Left ventricle myocardium inferior (tissue), 1 donor: Measurements from ENCODE around the gene ANO10. TPM values are rescaled to one million over a fixed set of nuclear protein-coding genes. Genes with fewer than 3 reads are reported as not detected.

Experiments
- DNase-seq: peaks from one replicate; pipeline ENCODE4 v3.0.0-alpha.2; 2020
- H3K27ac ChIP-seq: fragments of 200-600 bp; replicated peaks from 2 replicates; pipeline ENCODE4 v1.8.0; 2021
- H3K27me3 ChIP-seq: fragments of 200-600 bp; 2 replicates; pipeline ENCODE4 v1.8.0; 2021; ENCODE audit warnings: low read depth
- H3K36me3 ChIP-seq: fragments of 200-600 bp; 2 replicates; pipeline ENCODE4 v1.8.0; 2021
- H3K4me1 ChIP-seq: fragments of 200-600 bp; 2 replicates; pipeline ENCODE4 v1.8.0; 2021
- H3K4me3 ChIP-seq: fragments of 200-600 bp; 2 replicates; pipeline ENCODE4 v1.8.0; 2021; ENCODE audit warnings: mild to moderate bottlenecking, moderate library complexity
- H3K9me3 ChIP-seq: fragments of 200-600 bp; replicated peaks from 2 replicates; pipeline ENCODE4 v1.8.0; 2021
- intact Hi-C: fragments of 100-400 bp; cut with micrococcal nuclease; formaldehyde crosslinking; loops from one replicate; pipeline ENCODE4 v1.11.0; 2022
- total RNA-seq: library from RNA; stranded (reverse); fragmentation: NEBNext Ultra II Directional; extraction: Animal tissue kit (Norgen Biotek cat#: 25700); gene quantifications from one replicate; pipeline ENCODE4 v1.2.1, GENCODE V29; 2021
- TF ChIP-seq, protein P1 (sequence below): fragments of 200-600 bp; IDR thresholded peaks from 2 replicates; pipeline ENCODE4 v1.8.0; 2021; ENCODE audit warnings: antibody characterized with exemption, mild to moderate bottlenecking, borderline replicate concordance
- donor health status: DM: no; HTN: yes; CAD: no; lungs with severe emphysema.

The ANO10 gene
- total RNA-seq, 1 donor from 2014 or later, result 12.6 TPM

DNA sequence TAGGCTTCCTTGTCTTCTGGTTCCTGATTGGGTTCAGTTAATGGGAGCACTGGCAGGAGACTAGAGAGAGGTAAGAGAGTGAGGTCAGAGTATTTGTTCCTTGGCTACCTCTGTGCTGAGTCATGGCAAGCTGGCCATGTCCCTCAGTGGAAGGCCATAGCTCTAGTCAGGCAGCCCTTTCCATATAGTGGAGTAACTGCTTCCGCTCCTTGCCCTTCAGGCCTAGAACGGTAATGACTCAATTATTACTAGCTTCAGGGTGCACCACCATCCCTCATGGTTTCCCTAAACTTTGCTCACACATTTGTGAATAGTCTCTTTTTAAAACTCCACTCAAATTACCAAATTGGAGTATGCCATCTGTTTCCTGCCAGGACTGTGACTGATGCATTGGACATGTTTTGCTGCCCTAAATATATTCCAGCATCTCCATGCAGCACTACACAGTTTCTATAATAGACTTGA, 10.5 kb upstream of the ANO10 start:
- H3K36me3 ChIP-seq, result no peaks in the 10 kb centered on the region
- peaks cover 3% of the 10 kb centered on the region for H3K27me3 ChIP-seq
- intact Hi-C loops, result no loop called here
- H3K9me3 ChIP-seq, result peaks cover 9% of the 10 kb centered on the region
- H3K4me3 ChIP-seq, result no peak overlapping the region
- no peak overlapping the region for H3K27ac ChIP-seq
- no peak for DNase-seq
- no peaks in the 10 kb centered on the region for H3K4me1 ChIP-seq
- TF ChIP-seq, protein P1, sequence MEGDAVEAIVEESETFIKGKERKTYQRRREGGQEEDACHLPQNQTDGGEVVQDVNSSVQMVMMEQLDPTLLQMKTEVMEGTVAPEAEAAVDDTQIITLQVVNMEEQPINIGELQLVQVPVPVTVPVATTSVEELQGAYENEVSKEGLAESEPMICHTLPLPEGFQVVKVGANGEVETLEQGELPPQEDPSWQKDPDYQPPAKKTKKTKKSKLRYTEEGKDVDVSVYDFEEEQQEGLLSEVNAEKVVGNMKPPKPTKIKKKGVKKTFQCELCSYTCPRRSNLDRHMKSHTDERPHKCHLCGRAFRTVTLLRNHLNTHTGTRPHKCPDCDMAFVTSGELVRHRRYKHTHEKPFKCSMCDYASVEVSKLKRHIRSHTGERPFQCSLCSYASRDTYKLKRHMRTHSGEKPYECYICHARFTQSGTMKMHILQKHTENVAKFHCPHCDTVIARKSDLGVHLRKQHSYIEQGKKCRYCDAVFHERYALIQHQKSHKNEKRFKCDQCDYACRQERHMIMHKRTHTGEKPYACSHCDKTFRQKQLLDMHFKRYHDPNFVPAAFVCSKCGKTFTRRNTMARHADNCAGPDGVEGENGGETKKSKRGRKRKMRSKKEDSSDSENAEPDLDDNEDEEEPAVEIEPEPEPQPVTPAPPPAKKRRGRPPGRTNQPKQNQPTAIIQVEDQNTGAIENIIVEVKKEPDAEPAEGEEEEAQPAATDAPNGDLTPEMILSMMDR, result no peak

DNA sequence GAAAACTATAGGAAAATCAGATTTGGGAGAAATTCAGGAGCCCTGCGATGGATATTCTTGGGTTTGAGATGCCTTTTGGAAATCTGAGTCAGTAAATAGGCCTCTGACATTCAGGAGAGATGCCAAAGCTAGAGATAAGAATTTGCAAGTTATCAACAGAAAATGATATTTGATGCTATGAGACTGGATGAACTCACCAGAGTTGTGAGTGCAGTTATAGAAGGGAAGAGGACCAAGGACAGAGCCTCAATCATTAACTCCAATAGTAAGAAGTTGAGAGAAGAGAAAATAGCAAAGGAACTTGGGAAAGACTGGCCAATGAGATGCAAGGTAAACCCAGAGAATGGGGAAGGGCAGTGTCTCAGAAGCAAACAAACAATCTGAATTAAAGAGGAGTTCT, 7.9 kb upstream of the ANO10 start:
- no peaks in the 10 kb centered on the region for H3K36me3 ChIP-seq
- peaks cover 3% of the 10 kb centered on the region for H3K27me3 ChIP-seq
- H3K4me3 ChIP-seq, result no peak overlapping the region
- intact Hi-C loops, result no loop called here
- DNase-seq, result no peak
- no peaks in the 10 kb centered on the region for H3K4me1 ChIP-seq
- no peak overlapping the region for H3K27ac ChIP-seq
- TF ChIP-seq, protein P1, result no peak
- peaks cover 9% of the 10 kb centered on the region for H3K9me3 ChIP-seq

DNA sequence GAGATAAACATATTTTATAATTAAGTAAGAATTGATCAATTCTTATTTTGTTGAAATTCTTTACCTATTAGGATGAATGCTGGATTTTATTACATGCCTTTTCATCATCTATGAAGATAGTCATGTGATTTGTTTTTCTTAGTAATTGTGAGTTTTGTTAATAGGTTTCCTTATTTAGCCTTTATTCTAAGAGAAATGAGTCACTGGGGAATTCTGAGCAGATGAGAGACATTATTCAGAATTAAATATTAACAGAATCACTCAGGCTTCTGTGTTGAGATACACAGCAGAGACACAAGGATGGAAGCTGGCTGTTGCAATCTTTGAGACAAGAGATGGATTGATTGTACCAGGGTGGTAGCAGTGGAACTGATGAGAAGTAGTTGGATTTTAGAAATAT, 7.4 kb upstream of the ANO10 start:
- peaks cover 3% of the 10 kb centered on the region for H3K27me3 ChIP-seq
- intact Hi-C loops, result no loop called here
- DNase-seq, result no peak
- TF ChIP-seq, protein P1, result no peak
- peaks cover 9% of the 10 kb centered on the region for H3K9me3 ChIP-seq
- no peak overlapping the region for H3K27ac ChIP-seq
- H3K4me1 ChIP-seq, result no peaks in the 10 kb centered on the region
- no peaks in the 10 kb centered on the region for H3K36me3 ChIP-seq
- H3K4me3 ChIP-seq, result no peak overlapping the region

- H3K4me3 ChIP-seq, result no peak overlapping the region
- intact Hi-C loops, result no loop called here
- no peaks in the 10 kb centered on the region for H3K36me3 ChIP-seq
- H3K4me1 ChIP-seq, result peaks cover 7% of the 10 kb centered on the region
- peaks cover 3% of the 10 kb centered on the region for H3K27me3 ChIP-seq
- no peak for DNase-seq
- no peak overlapping the region for H3K27ac ChIP-seq
- TF ChIP-seq, protein P1, result no peak
- H3K9me3 ChIP-seq, result no peaks in the 10 kb centered on the region
These were observed 5.5 kb upstream of the ANO10 start for GRCh38 chr3:43627360-43627759.

- intact Hi-C loops, result no loop called here
- H3K4me3 ChIP-seq, result no peak overlapping the region
- H3K9me3 ChIP-seq, result no peaks in the 10 kb centered on the region
- H3K27ac ChIP-seq, result no peak overlapping the region
- H3K27me3 ChIP-seq, result no peaks in the 10 kb centered on the region
- no peaks in the 10 kb centered on the region for H3K36me3 ChIP-seq
- TF ChIP-seq, protein P1, result no peak
- no peak for DNase-seq
- H3K4me1 ChIP-seq, result peaks cover 21% of the 10 kb centered on the region
These were observed 3.0 kb upstream of the ANO10 start for GRCh38 chr3:43624619-43625305.
